PFSK-1 (cell line): ENCODE results near the gene VDAC1.

Experiments
- FOXP2 ChIP-seq: optimal IDR thresholded peaks from 2 replicates; pipeline ENCODE3; 2011; ENCODE audit warnings: borderline replicate concordance, control low read depth, inconsistent platforms; ENCODE audit not compliant: insufficient read depth; ENCODE audit errors: extremely low read length, extremely low read depth
- POLR2AphosphoS5 ChIP-seq: IDR thresholded peaks from 2 replicates; pipeline ENCODE4 v1.6.1; 2012; ENCODE audit warnings: low read depth, mild to moderate bottlenecking, control low read depth, low read length, moderate library complexity
- SIN3A ChIP-seq: IDR thresholded peaks from 2 replicates; pipeline ENCODE4 v1.6.1; 2012; ENCODE audit warnings: mild to moderate bottlenecking, low read length, moderate library complexity, borderline replicate concordance; ENCODE audit not compliant: insufficient read depth
- TAF1 ChIP-seq: IDR thresholded peaks from 2 replicates; pipeline ENCODE4 v1.6.1; 2012; ENCODE audit warnings: low read length, control low read depth, borderline replicate concordance; ENCODE audit not compliant: insufficient read depth
- TF ChIP-seq, protein P1 (sequence below), 2 experiments: IDR thresholded peaks; 2 replicates each; pipeline versions ENCODE4 v1.6.1 to v1.8.0; 2011 to 2012; ENCODE audit warnings: low read depth in 2 of 2, low read length in 2 of 2, control low read depth in 1 of 2, inconsistent platforms in 1 of 2, mild to moderate bottlenecking in 1 of 2, moderate library complexity in 1 of 2; ENCODE audit not compliant: insufficient read depth in 1 of 2

Gene VDAC1

DNA sequence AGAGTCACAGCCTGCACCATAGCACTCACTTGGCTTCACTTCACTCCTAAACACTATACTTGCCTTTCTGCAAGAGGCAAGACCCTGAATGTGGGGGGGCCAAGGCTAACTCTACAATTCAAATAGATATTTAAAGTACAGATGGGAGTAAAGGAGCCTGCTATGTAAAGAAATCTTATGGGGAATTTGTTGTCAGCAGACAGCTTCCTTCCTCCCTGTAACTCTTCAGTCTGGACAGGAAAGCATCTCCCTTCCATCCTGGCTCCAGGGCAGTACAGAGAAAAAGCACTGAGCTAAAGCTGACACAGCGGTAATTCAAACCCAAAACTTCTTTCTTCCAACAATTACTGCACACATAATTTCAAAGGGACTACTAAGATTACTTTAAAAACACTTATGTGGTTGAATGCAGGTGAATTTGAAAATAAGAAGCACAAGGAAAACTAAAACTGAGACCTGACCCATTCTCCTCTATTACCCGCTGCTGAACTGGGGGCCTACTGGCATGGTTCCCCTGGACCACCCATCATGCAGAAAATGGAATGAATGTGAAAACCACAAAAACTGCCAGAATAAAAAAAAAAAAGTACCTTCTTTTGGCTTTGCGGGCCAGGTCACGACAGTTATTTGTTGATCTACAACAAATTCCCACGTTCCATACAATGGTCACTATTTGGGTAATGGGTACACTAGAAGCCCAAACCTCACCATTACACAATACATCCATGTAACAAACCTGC is 13.4 kb downstream of the VDAC1 start:
- no peak for TF ChIP-seq TAF1
- TF ChIP-seq FOXP2 = no peak
- TF ChIP-seq, protein P1, sequence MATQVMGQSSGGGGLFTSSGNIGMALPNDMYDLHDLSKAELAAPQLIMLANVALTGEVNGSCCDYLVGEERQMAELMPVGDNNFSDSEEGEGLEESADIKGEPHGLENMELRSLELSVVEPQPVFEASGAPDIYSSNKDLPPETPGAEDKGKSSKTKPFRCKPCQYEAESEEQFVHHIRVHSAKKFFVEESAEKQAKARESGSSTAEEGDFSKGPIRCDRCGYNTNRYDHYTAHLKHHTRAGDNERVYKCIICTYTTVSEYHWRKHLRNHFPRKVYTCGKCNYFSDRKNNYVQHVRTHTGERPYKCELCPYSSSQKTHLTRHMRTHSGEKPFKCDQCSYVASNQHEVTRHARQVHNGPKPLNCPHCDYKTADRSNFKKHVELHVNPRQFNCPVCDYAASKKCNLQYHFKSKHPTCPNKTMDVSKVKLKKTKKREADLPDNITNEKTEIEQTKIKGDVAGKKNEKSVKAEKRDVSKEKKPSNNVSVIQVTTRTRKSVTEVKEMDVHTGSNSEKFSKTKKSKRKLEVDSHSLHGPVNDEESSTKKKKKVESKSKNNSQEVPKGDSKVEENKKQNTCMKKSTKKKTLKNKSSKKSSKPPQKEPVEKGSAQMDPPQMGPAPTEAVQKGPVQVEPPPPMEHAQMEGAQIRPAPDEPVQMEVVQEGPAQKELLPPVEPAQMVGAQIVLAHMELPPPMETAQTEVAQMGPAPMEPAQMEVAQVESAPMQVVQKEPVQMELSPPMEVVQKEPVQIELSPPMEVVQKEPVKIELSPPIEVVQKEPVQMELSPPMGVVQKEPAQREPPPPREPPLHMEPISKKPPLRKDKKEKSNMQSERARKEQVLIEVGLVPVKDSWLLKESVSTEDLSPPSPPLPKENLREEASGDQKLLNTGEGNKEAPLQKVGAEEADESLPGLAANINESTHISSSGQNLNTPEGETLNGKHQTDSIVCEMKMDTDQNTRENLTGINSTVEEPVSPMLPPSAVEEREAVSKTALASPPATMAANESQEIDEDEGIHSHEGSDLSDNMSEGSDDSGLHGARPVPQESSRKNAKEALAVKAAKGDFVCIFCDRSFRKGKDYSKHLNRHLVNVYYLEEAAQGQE (IDR thresholded peaks at IDR 0.05; ENCODE audit: insufficient read depth in 1 of 2, low read depth in 2 of 2, low read length in 2 of 2) = no peak
- TF ChIP-seq POLR2AphosphoS5 = no peak
- TF ChIP-seq SIN3A = no peak

DNA sequence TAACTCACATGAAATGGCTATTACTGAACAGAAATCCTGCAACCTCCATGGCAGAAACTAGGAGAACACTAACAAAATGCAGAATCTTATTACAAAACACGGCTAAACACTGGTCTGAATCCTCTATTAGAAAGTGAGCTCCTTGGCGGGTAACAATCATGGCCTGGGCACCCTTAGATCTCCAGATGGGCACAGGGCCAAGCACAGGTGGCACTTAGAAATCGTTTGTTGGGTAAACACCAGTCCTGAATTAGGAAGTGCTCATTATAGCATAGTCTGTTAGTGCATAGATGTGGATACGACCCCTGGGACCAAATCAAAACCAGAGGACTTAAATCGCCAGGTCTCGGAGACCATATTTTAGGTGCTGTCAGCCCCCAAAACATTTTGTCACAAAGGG is 14.4 kb downstream of the VDAC1 start:
- TF ChIP-seq FOXP2 (no peak), SIN3A (no peak), TAF1 (no peak), POLR2AphosphoS5 (no peak)
- TF ChIP-seq, protein P1 (IDR thresholded peaks at IDR 0.05; ENCODE audit: insufficient read depth in 1 of 2, low read depth in 2 of 2, low read length in 2 of 2) = no peak

DNA sequence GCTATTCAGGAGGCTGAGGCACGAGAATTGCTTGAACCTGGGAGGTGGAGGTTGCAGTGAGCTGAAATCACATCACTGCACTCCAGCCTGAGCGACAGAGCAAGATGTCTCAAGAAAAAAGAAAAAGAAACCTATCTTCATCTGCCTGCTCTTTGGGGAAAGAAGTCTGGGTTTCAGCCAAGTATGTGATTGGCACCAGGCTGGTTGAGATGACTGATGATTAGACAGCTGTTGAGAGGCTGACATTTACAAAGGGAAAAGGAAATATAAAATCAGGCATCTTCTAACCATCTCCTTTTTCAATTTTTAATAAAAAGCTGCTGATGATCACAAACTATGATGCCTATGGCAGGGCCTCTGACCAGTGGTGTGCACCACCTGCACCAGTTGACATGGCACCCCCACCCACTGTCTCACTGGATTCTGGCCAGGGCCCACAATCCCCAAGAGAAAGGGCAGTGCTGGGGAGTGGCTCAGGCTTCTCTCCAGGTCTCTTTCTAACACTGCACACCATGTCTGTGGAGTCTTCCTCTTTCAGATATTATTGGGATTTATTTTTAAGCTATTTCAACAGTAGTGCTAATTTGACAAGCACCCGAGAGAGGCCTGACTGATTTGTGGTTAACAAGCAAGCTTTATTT is 19.1 kb downstream of the VDAC1 start:
- TF ChIP-seq TAF1 (no peak), POLR2AphosphoS5 (no peak), FOXP2 (no peak), SIN3A (no peak)
- TF ChIP-seq, protein P1 (IDR thresholded peaks at IDR 0.05; ENCODE audit: insufficient read depth in 1 of 2, low read depth in 2 of 2, low read length in 2 of 2) = no peak

DNA sequence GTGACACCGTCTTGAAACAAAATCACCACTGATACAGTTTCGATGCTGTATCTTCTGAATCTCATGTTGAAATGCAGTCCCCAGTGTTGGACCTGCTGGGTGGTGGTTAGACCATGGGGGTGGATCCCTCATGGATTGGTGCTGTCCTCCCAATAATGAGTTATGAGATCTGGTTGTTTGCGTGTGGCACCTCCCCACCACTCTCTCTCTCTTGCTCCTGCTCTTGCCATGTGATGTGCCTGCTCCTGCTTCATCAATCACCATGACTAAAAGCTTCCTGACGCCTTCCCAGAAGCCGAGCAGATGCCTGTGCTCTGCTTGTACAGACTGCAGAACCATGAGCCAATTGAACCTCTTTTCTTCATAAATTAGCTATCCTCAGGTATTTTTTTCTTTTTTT is 21.1 kb downstream of the VDAC1 start:
- TF ChIP-seq FOXP2 (no peak), POLR2AphosphoS5 (no peak), TAF1 (no peak), SIN3A (no peak)
- TF ChIP-seq, protein P1 (IDR thresholded peaks at IDR 0.05; ENCODE audit: insufficient read depth in 1 of 2, low read depth in 2 of 2, low read length in 2 of 2) = no peak
